Left ventricle myocardium inferior (tissue), 1 donor: Measurements from ENCODE around the gene FAM186B. TPM values are rescaled to one million over a fixed set of nuclear protein-coding genes. Genes with fewer than 3 reads are reported as not detected.
A peak's percentile ranks its signal among the peaks of the same experiment; 100 is the strongest.

Experiments
- DNase-seq: peaks from one replicate; pipeline ENCODE4 v3.0.0-alpha.2; 2020
- H3K27ac ChIP-seq: fragments of 200-600 bp; replicated peaks from 2 replicates; pipeline ENCODE4 v1.8.0; 2021
- H3K27me3 ChIP-seq: fragments of 200-600 bp; 2 replicates; pipeline ENCODE4 v1.8.0; 2021; ENCODE audit warnings: low read depth
- H3K36me3 ChIP-seq: fragments of 200-600 bp; 2 replicates; pipeline ENCODE4 v1.8.0; 2021
- H3K4me1 ChIP-seq: fragments of 200-600 bp; 2 replicates; pipeline ENCODE4 v1.8.0; 2021
- H3K4me3 ChIP-seq: fragments of 200-600 bp; 2 replicates; pipeline ENCODE4 v1.8.0; 2021; ENCODE audit warnings: mild to moderate bottlenecking, moderate library complexity
- H3K9me3 ChIP-seq: fragments of 200-600 bp; replicated peaks from 2 replicates; pipeline ENCODE4 v1.8.0; 2021
- intact Hi-C: fragments of 100-400 bp; cut with micrococcal nuclease; formaldehyde crosslinking; loops from one replicate; pipeline ENCODE4 v1.11.0; 2022
- total RNA-seq: library from RNA; stranded (reverse); fragmentation: NEBNext Ultra II Directional; extraction: Animal tissue kit (Norgen Biotek cat#: 25700); gene quantifications from one replicate; pipeline ENCODE4 v1.2.1, GENCODE V29; 2021
- TF ChIP-seq, protein P1 (sequence below): fragments of 200-600 bp; IDR thresholded peaks from 2 replicates; pipeline ENCODE4 v1.8.0; 2021; ENCODE audit warnings: antibody characterized with exemption, mild to moderate bottlenecking, borderline replicate concordance
- donor health status: DM: no; HTN: yes; CAD: no; lungs with severe emphysema.

Gene FAM186B
- total RNA-seq, 1 donor from 2014 or later: 0.33 TPM

DNA sequence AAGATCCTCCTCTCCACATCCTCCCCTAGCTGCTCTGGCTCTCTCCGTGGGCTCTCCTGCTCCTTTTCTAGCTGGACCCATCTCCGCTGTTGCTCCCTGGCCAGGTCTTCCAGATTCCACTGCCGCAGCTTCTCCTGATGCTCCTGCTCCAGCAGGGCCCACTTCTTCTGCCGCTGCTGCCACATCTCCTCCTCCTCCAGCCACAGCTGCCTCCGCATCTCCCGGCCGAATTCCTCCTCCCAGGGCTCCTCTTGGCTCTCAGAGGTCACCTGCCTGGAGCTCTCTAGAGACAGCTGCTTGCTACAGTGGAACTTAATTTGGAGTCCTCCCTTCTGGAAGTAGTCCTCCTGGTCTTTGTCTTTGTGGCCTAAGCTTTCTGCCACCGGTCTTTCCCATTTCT is 5.5 kb downstream of the FAM186B start:
- intact Hi-C loops: no loop called here
- peaks cover 8% of the 10 kb centered on the region for H3K4me1 ChIP-seq
- H3K27ac ChIP-seq: no peak overlapping the region
- H3K9me3 ChIP-seq: no peaks in the 10 kb centered on the region
- TF ChIP-seq, protein P1, sequence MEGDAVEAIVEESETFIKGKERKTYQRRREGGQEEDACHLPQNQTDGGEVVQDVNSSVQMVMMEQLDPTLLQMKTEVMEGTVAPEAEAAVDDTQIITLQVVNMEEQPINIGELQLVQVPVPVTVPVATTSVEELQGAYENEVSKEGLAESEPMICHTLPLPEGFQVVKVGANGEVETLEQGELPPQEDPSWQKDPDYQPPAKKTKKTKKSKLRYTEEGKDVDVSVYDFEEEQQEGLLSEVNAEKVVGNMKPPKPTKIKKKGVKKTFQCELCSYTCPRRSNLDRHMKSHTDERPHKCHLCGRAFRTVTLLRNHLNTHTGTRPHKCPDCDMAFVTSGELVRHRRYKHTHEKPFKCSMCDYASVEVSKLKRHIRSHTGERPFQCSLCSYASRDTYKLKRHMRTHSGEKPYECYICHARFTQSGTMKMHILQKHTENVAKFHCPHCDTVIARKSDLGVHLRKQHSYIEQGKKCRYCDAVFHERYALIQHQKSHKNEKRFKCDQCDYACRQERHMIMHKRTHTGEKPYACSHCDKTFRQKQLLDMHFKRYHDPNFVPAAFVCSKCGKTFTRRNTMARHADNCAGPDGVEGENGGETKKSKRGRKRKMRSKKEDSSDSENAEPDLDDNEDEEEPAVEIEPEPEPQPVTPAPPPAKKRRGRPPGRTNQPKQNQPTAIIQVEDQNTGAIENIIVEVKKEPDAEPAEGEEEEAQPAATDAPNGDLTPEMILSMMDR: no peak
- DNase-seq: no peak
- no peaks in the 10 kb centered on the region for H3K27me3 ChIP-seq
- H3K4me3 ChIP-seq: no peak overlapping the region
- no peaks in the 10 kb centered on the region for H3K36me3 ChIP-seq

DNA sequence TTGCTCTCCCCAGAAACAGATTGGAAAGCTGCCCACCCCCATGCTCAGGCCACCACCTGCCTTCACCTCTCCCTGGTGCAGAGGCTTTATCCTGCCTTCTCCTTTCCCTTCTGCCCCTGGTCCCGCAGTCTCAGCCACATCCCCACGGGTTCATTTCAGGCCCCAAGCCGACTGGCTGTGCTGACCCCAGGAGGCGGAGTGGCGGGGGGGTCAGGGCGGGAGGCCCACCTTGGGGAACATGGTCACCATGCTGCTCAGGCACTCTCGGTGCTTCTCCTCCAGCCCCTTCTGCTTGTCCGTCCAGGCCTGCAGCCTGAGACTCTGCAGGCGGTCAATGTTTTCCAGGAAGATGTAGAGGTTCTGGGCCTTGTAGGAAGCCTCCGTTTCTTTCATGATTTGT is 6.9 kb downstream of the FAM186B start:
- intact Hi-C loops: no loop called here
- H3K27me3 ChIP-seq: no peaks in the 10 kb centered on the region
- H3K9me3 ChIP-seq: no peaks in the 10 kb centered on the region
- no peaks in the 10 kb centered on the region for H3K36me3 ChIP-seq
- H3K4me3 ChIP-seq: no peak overlapping the region
- no peak overlapping the region for H3K27ac ChIP-seq
- no peak for DNase-seq
- H3K4me1 ChIP-seq: peaks cover 8% of the 10 kb centered on the region
- TF ChIP-seq, protein P1: no peak

DNA sequence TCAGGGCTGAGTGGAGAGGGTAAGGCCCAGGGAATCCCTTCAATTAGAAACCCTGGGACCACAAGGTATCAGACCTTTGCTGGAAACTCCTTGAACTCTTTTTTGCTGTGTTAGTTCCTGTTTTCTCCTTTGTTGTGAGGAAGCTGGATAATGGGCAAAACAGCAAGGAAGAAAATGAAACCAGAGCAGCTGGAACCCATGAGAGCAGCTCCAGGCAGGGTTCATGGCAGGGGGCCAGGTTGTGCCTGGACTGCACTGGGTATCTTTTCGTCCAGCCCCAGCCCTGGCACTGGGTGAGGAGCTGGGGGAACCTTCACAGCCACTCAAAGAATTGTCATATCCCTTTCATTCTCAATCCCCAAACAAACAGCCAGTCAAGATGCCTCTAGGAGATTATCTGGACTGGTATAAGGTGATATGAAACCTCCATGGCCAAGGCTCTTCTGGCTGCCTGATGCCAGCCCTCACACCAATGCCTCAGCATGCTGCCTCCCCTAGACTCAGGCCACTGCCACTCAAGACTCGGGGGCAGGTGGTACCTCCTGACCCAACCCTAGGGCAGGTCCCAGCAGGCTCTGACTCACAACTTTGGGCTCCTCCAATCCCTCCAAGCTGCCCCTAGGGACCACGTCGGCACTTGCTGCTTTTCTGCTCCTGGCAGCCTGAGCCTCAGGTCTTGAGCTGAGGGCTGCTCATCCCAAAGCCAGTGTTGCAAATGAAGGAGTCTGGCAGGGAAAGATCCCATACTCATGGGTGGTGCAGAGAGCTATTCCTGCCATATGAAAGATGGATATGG is 16.5 kb downstream of the FAM186B start:
- intact Hi-C loops: no loop called here
- Histone ChIP-seq H3K36me3 (no peaks in the 10 kb centered on the region), H3K4me1 (peaks cover 25% of the 10 kb centered on the region), H3K27me3 (no peaks in the 10 kb centered on the region), H3K27ac (no peak overlapping the region), H3K9me3 (no peaks in the 10 kb centered on the region), H3K4me3 (no peak overlapping the region)
- TF ChIP-seq, protein P1: no peak
- DNase-seq: peak; percentile 58

DNA sequence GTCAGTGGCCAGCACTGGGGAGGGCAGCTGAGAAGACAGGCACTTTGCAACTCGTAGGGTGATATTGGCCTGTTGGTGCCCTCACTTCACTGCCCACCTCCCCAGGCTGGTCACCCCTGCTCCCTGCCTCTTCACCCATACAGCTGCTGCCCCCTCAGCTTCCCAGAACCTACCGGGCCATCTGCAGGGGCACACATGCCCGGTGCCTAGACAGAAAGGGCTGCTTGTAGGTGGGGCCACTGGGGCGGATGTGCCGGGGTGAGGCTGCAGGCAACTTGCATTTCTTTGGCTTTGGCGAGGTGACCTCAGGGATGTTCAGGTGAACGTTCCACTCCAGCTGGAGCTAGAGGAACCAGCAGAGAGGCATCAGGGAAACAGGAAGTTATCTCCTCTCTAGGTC is 17.2 kb downstream of the FAM186B start:
- no peak for DNase-seq
- Histone ChIP-seq H3K4me3 (no peak overlapping the region), H3K27ac (no peak overlapping the region), H3K9me3 (no peaks in the 10 kb centered on the region), H3K27me3 (no peaks in the 10 kb centered on the region), H3K4me1 (peaks cover 31% of the 10 kb centered on the region), H3K36me3 (no peaks in the 10 kb centered on the region)
- intact Hi-C loops: no loop called here
- TF ChIP-seq, protein P1: no peak

DNA sequence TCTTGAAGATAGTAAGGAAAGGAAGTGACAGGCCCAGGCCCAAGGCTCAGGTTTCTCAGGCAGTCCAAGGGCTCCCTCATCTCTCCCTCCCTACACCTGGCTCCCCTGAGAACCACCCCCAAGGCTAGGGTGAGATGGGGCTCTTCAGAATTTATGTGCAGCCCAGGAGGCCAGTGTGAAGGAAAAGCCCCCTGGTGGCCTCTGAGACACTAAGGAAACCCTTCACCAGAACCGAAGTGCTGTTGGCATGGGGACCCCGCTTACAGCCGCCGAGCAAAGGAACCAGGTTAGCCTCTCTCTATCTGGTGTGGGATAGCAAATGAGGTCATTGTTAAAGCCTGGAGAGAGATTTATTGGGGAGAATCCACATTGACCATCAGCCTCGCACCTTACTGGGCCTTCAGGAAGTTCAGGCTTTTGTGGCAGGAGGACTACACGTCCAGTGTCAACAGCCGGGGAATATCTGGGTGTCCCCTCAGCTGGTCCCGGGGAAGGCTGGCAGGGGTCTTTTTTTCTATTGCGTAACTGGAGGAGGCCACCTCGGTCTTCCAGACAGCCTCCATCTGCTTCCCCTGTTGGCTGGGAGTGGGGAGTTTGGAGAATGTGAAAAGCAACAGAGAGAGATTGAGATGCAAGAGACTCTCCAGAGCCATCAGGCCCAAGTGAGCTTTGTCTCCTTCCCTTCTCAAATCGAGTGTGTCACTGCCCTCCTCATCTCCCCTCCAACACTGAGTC is 18.1 kb downstream of the FAM186B start:
- intact Hi-C loops: no loop called here
- TF ChIP-seq, protein P1: no peak
- DNase-seq: no peak
- no peaks in the 10 kb centered on the region for H3K36me3 ChIP-seq
- H3K27me3 ChIP-seq: no peaks in the 10 kb centered on the region
- H3K4me3 ChIP-seq: no peak overlapping the region
- H3K27ac ChIP-seq: no peak overlapping the region
- no peaks in the 10 kb centered on the region for H3K9me3 ChIP-seq
- H3K4me1 ChIP-seq: peaks cover 41% of the 10 kb centered on the region
